Adrenal gland (tissue), 12 donors: ENCODE results near the gene MEAF6. TPM values are rescaled to one million over a fixed set of nuclear protein-coding genes. Genes with fewer than 3 reads are reported as not detected.
"Not testable (repeated sequence)": the region's sequence is repeated elsewhere in the genome, so short reads cannot be mapped to it uniquely, and the experiment has no call there.

ENCODE experiments used
- DNase-seq, 7 donors: peaks; one replicate each; pipeline ENCODE4 v3.0.0-alpha.2; 2019 to 2020
- H3K27ac ChIP-seq, 5 donors: fragments of 200-600 bp; sonication (generic) in 4 of 5; 1 replicate in 3 of 5; 2 replicates in 2 of 5; pipeline versions ENCODE4 v1.5.1 to v1.8.0; 2016 to 2020; ENCODE audit warnings: mild to moderate bottlenecking in 1 of 5
- H3K27me3 ChIP-seq: fragments of 200-600 bp; 2 replicates; pipeline ENCODE4 v1.8.0; 2021
- H3K36me3 ChIP-seq, 2 donors: fragments of 200-600 bp; replicated peaks in 1 of 2; 1 replicate in 1 of 2; 2 replicates in 1 of 2; pipeline versions ENCODE4 v1.5.1 to v1.8.0; 2018 to 2022
- H3K4me1 ChIP-seq, 2 donors: fragments of 200-600 bp; replicated peaks in 1 of 2; 1 replicate in 1 of 2; 2 replicates in 1 of 2; pipeline versions ENCODE4 v1.5.1 to v1.8.0; 2018 to 2021
- H3K4me3 ChIP-seq, 4 donors: fragments of 200-600 bp; sonication (generic) in 3 of 4; one replicate each; pipeline ENCODE4 v1.5.1; 2016 to 2018
- H3K9me3 ChIP-seq, 3 donors: fragments of 200-600 bp; sonication (generic) in 1 of 3; replicated peaks in 1 of 3; 1 replicate in 2 of 3; 2 replicates in 1 of 3; pipeline versions ENCODE4 v1.5.1 to v1.8.0; 2016 to 2021
- CTCF ChIP-seq, 6 experiments: fragments of 450-650 bp in 4 of 6; fragments of 200-600 bp in 2 of 6; sonication (generic) in 1 of 6; IDR thresholded peaks; 1 replicate in 5 of 6; 2 replicates in 1 of 6; pipeline versions ENCODE4 v1.5.1 to v1.8.0; 2016 to 2021; ENCODE audit warnings: antibody characterized with exemption in 6 of 6, mild to moderate bottlenecking in 2 of 6, moderate library complexity in 1 of 6
- POLR2A ChIP-seq, 2 donors: fragments of 450-650 bp; IDR thresholded peaks; one replicate each; pipeline ENCODE4 v1.6.1; 2017; ENCODE audit warnings: antibody characterized with exemption in 2 of 2, mild to moderate bottlenecking in 2 of 2, moderate library complexity in 1 of 2
- WGBS, 4 donors: extraction: QIAGEN DNeasy Blood & Tissue Kit in 2 of 4; methylation state at CpG; one replicate each; pipeline versions ENCODE4 v1.1.5 to v1.1.7; 2013 to 2017; 5-methylcytosine and 5-hydroxymethylcytosine counted together
- intact Hi-C, 2 donors: fragments of 100-400 bp; cut with DNase I; formaldehyde crosslinking; loops; one replicate each; pipeline versions ENCODE4 v1.14.1 to v1.15.0; 2022 to 2023
- polyA plus RNA-seq, 3 donors: library from polyadenylated mRNA; stranded (reverse); fragments of 200-250 nt in 2 of 3; fragments of 350-450 nt in 1 of 3; fragmentation: Illumina TruSeq in 1 of 3; extraction: RNeasy Lipid Tissue Mini Kit (QIAGEN cat#74804) in 1 of 3; gene quantifications; one replicate each; pipeline ENCODE4 v1.2.3, GENCODE V29; 2013 to 2014
- total RNA-seq, 9 donors: library from RNA; depleted of rRNA in 4 of 9; stranded (reverse); fragments of >200 nt in 4 of 9; fragments of 120-200 nt in 1 of 9; fragmentation: NEBNext Ultra II Directional in 1 of 9; extraction: Animal tissue kit (Norgen Biotek cat#: 25700) in 1 of 9; gene quantifications; one replicate each; pipeline versions ENCODE4 v1.1.0 to v1.2.4, GENCODE V29; 2013 to 2023
- donor health status: healthy with polysubstance abuse.
- donor health status: Bipolar disorder and iron deficiency.
- donor health status: DM: yes; HTN: yes; CAD: no.
- donor health status: DM: no; HTN: no; CAD: no.
- donor health status: DM: no; HTN: no; CAD: no.
- donor health status: DM: yes; HTN: yes; CAD: no.

MEAF6 gene
- total and polyA plus RNA-seq, 12 donors = 37.8 to 74.5 (median 56.0) TPM

DNA sequence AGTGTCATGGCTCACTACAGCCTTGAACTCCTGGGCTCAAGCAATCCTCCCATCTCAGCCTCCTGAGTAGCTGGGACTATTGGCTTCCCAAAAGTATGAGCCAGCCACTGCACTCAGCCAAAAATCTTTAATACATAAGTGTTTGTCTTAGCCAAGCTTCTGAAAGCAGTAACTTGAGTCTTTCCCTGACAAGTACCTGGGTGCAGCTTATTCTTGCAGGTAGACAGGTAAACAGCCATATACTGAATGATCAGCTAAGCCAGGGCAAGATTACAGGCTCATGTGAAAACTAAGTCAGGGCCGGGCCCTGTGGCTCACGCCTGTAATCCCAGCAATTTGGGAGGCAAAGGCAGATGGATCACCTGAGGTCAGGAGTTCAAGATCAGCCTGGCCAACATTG, 7.8 kb downstream of the MEAF6 start:
- TF ChIP-seq CTCF (IDR thresholded peaks at IDR 0.05) (no peak), POLR2A (IDR thresholded peaks at IDR 0.05) (no peak)
- DNase-seq = no peak
- H3K36me3 ChIP-seq = peaks cover 0 to 46% of the 10 kb centered on the region in 2 donors
- H3K27me3 ChIP-seq = no peaks in the 10 kb centered on the region
- 20 to 100% (median 95%) methylated on average over 1 to 2 of the region's 2 CpGs for WGBS, 4 donors
- H3K4me1 ChIP-seq = no peaks in the 10 kb centered on the region
- H3K9me3 ChIP-seq = no peaks in the 10 kb centered on the region
- intact Hi-C loops = no loop called here
- H3K27ac ChIP-seq = no peak overlapping the region
- no peak overlapping the region for H3K4me3 ChIP-seq

- H3K27ac ChIP-seq, intact Hi-C loops, H3K27me3 ChIP-seq, H3K9me3 ChIP-seq, DNase-seq, H3K4me3 ChIP-seq: not testable (repeated sequence)
- Histone ChIP-seq H3K36me3 (peaks cover 0 to 37% of the 10 kb centered on the region in 2 donors), H3K4me1 (peaks cover 9 to 12% of the 10 kb centered on the region in 2 donors)
- 93 to 97% (median 95%) methylated on average over 2 of the region's 2 CpGs for WGBS, 4 donors
Observed at GRCh38 chr1:37502791-37503190, 11.8 kb downstream of the MEAF6 start.

DNA sequence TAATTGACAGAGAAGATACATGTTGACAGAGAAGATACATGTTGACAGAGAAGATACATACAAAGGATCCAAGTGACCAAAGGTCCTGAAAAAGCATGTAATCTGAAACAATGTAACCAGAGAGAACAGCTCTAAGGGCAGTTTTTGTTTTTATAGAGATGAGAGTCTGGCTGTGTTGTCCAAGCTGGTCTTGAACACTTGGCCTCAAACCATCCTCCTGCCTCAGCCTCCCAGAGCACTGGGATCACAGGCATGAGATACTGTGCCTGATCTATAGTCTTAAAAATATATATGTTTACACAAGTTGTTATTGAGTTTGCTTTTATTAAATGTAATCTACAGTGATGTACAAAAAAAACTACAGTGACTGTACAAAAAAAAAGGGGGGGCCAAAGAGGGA, 12.5 kb downstream of the MEAF6 start:
- TF ChIP-seq POLR2A (IDR thresholded peaks at IDR 0.05) = no peak
- TF ChIP-seq CTCF (IDR thresholded peaks at IDR 0.05) = no peak
- H3K9me3 ChIP-seq = no peaks in the 10 kb centered on the region
- H3K36me3 ChIP-seq = peaks cover 0 to 36% of the 10 kb centered on the region in 2 donors
- H3K27me3 ChIP-seq = no peaks in the 10 kb centered on the region
- no peak overlapping the region for H3K27ac ChIP-seq
- intact Hi-C loops = no loop called here
- H3K4me1 ChIP-seq = peaks cover 9 to 12% of the 10 kb centered on the region in 2 donors
- DNase-seq = no peak
- H3K4me3 ChIP-seq = no peak overlapping the region

DNA sequence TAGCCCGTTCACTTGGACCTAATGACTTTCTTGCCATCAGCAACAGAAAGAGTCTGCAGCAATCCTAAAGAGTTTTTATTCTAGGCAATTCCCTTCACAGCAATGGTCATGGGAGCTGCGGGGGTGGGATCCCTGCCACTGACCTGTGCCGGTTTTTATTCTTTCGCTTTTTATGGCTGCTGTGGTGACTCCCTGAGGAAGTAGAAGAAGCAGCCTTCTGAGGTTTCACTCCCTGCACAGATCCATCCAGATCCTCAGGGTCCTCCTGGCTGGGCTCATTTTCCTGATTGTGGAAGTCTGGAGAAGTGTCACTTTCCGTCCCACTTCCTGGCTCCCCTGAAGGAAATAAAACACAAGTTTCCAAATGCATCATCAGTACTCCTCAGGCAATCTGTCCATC, 12.9 kb downstream of the MEAF6 start:
- intact Hi-C loops = no loop called here
- H3K27ac ChIP-seq = no peak overlapping the region
- WGBS, 4 donors = 89 to 93% (median 90%) methylated on average over 5 of the region's 5 CpGs
- no peaks in the 10 kb centered on the region for H3K9me3 ChIP-seq
- no peak for DNase-seq
- peaks cover 9 to 12% of the 10 kb centered on the region in 2 donors for H3K4me1 ChIP-seq
- TF ChIP-seq POLR2A (IDR thresholded peaks at IDR 0.05) (no peak), CTCF (IDR thresholded peaks at IDR 0.05) (no peak)
- peaks cover 0 to 36% of the 10 kb centered on the region in 2 donors for H3K36me3 ChIP-seq
- H3K27me3 ChIP-seq = no peaks in the 10 kb centered on the region
- no peak overlapping the region for H3K4me3 ChIP-seq

DNA sequence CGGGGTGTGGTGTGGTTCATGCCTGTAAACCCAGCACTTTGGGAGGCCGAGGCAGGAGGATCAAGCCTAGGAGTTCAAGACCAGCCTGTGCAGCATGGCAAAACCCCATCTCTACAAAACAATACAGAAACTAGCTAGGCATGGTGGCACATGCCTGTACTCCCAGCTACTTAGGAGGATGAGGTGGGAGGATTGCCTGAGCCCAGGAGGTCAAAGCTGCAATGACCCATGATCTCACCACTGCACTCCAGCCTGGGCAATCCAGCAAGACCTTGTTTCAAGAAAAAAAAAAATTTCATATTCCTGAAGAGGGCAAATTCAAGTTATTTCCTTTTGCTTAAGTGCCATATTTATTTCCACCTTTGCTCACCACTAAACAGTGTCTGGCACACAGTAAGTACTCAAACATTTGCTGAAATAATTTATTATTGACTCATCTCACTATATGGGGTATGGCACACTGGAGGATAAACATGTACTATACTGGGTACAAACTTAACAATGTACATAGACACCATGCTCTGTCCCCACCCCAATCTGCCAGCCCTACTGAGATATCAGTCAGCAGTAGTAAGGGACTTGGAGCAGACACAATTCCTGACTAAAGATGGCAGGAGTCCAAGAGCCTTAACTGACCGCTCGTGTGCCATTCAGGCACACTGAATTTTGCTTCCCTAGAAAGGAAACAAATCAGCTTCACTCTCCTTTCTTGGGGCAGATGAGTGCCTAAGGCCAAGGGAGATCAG, 15.5 kb downstream of the MEAF6 start:
- no peaks in the 10 kb centered on the region for H3K9me3 ChIP-seq
- H3K4me3 ChIP-seq = no peak overlapping the region
- H3K4me1 ChIP-seq = peaks cover 9 to 12% of the 10 kb centered on the region in 2 donors
- H3K27me3 ChIP-seq = no peaks in the 10 kb centered on the region
- WGBS, 4 donors = 52 to 62% (median 56%) methylated on average over 4 of the region's 4 CpGs
- peaks cover 0 to 39% of the 10 kb centered on the region in 2 donors for H3K36me3 ChIP-seq
- DNase-seq = peak in 6 of 7 donors; percentile 43 to 79 (median 56)
- TF ChIP-seq CTCF (IDR thresholded peaks at IDR 0.05) = no peak
- no peak for TF ChIP-seq POLR2A (IDR thresholded peaks at IDR 0.05)
- intact Hi-C loops = no loop called here
- peak overlapping the region in 3 of 5 donors; percentile 6 to 42 (median 22) for H3K27ac ChIP-seq
